ENCODE results near the gene KLHL29.
A peak's percentile ranks its signal among the peaks of the same experiment; 100 is the strongest.

KLHL29 gene

DNA sequence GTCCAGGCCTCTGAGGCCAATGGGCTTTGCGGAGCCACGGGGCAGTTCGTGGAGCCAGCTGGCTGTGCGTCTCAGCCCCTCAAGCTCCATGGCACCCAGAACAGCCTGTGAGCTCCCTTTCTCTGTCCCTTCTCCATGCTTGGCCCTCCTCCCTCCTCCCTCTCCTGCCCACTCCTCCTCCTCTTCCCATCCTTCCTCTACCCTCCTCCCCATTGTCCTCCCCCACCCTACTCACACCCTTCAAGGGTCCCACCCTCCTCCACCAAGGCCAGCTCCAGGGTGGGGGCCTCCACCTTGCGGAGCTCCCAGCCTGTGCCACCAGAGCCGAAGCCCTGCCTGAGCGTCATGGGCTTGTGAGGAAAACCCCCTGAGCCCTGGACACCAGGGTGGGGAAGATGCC lies 273.0 kb downstream of the KLHL29 start:
- DNase-seq (ENCODE audit: low read depth in 2 of 2) = no peak

DNA sequence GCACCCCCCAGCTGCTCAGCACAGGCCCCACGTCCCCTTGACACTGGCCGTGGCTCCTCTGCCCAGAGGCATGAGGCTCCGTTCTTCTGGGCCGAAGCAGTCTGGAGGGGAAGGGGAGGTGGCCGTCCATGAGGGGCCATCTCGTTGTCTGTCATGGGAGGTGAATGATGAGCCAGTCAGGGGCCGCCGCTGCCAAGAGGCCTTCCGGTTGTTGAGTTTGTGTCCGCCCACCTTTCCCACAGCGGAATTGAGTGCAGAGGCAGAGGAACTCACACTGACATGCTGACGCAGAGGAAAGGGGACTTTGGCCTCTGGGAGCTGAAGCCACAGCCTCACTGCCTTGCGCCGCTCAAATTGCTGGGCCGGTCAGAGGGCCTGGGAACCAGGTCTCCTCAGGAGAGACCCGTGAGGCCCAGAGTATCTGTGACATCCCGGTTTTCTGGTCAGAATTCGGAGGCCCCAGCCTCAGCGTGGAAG lies 273.5 kb downstream of the KLHL29 start:
- peak in 1 of 2 donors; percentile 8 for DNase-seq (ENCODE audit: low read depth in 2 of 2)

DNA sequence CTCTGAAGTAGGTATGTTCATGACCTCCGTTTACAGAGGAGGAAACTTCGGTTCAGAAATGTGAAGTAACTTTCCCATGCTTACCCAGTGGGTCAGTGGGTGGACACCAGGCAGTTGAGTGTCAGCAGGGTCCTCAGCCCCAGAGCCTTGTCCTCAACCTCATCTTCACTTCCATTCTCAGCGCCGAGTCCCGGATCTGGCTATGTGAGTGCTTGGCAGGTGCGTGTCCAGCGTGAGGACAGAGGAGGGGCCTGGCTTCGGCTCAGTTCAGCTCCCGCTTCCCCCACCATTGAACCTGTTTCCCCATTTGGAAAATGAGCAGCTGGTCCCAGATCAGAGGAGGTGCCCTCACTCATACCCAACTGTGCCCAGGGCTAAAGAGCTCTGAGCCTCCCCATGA lies 274.3 kb downstream of the KLHL29 start:
- DNase-seq (ENCODE audit: low read depth in 2 of 2) = no peak

DNA sequence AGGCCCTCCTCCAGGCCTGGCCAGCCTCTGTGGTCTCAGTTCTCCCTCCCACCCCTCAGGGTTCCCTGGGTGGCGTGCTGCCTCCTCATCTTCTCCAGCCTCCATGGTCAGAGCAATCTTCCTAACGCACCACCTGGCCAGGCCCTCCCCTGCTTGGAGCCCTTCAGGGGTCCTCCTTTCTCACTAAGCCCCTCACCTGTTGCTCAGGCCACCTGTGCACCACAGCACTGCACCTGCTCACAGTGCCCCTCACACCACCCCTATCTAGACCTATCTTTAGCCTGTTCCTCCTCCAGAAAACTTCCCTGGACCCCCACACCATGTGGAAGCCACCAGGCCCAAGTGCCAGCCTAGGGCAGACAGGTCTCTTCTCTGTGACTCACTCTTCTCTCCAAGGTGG lies 274.8 kb downstream of the KLHL29 start:
- DNase-seq (ENCODE audit: low read depth in 2 of 2) = no peak

DNA sequence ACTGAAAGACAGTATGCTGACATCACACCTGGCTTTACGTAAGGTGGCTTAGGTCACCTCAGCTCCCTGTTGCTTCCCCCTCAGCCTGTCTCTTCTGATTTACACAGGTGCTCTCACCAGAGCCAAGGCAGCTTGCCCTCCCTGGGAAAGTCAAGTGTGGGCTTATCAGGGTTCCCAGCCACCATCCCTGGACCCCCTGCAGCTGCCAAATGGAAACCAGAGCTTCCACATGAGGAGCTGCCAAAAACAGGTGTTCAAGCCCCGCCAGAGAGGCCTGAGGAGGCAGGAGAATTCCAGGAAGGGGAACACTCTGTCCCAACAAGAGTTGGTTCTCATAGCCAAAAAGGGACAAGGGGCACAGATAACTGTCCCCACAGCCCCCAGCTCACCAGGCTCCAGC lies 275.3 kb downstream of the KLHL29 start:
- no peak for DNase-seq (ENCODE audit: low read depth in 2 of 2)

DNA sequence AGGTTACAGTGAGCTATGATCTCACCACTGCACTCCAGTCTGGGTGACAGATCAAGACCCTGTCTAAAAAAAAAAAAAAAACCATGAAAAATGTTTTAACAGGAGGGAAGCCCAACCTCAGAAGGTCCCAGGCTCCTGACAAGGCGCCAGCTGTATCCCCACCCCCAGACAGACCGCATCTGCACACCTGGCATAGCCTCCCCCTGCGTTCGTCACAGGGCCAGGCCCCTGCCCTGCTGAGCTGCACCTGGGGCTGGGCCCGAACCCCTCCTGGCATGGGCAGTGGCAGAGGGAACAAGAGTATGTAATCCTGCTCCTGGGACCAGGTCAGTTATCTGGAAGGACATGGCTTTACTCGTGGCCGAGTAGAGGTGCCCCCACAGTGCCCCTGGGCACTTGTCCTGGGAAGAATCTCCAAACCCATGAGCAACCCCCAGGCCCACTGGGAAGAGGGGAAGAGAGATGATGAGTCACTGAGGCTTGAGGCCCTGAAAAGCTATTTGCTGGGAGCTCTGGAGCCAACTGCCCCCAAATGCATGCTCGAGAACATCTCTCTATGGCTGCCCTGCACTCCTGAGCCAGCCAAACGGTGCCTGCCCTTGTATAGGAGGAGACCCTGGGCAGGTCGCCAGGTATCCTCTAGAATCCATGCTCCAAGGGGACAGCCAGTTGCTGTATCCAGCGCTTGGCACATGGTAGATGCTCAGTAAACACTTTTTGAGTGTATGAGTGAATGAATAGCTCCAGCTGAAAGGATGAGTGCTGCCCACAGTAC lies 276.5 kb downstream of the KLHL29 start:
- no peak for DNase-seq (ENCODE audit: low read depth in 2 of 2)

DNA sequence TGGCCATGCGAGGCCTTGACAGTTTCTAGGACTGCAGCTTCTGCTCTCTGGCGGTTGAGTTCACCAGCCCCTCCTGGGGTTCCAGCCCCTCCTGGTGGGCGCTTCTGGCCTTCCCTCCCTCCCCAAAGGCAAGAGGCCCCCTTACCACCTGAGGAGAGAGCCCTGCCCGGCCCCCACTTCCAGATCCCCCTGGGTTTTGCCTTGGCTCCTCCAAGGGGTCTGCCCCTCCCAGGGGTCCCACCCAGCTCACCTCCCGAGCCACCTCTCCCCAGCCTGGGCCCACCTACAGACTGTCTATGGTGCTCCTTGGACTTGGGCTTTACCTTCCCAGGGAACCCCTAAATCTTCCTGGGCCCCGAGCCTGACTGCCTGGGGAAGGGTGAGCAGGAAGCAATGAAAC lies 277.5 kb downstream of the KLHL29 start:
- no peak for DNase-seq (ENCODE audit: low read depth in 2 of 2)

DNA sequence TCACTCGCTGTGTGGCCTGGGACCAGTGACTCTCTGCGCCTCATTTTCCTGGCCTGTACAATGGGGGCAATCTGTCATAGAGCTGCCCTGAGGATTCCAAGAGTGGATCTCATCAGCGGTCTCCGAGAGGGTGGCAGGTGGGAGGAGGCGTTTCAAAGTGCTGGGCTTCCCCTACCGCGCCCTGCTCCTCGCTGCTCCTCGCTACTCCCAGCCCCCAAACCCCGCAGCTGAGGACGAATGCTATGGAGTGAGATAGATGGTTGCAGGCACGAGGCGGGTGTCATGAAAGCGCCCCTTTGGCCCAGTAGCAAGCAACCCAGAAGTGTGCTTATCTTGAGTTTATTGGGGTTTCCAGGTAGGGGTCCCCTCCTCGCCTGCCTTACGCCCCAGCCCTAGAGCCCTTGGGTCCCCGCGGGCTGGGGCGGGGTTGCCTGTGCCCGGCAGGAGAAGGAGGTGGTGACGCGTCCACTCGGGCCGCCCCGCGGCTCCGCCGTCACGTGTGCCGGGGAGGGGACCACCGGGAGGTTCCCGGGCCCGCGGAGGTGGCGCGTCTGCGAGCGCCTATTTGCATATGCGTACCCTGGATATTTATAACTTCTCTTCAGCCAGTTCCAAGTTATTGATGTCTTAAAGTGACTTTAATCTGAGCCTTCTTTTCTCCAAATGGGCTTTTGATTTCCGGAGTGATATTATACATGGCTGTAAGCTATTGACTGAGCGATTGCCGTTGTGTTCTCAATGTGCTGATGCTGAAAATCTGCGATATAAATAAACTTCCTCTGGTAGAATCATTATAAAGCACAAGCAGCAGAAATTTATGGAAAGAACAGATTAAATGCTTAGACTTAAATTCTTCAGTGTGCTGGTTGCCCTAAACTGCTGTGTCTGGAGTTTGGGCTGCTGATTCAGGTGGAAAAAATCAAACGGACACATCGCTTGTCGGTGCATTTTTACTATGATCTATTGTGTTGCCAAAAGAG lies 278.3 kb downstream of the KLHL29 start:
- no peak for DNase-seq (ENCODE audit: low read depth in 2 of 2)

DNA sequence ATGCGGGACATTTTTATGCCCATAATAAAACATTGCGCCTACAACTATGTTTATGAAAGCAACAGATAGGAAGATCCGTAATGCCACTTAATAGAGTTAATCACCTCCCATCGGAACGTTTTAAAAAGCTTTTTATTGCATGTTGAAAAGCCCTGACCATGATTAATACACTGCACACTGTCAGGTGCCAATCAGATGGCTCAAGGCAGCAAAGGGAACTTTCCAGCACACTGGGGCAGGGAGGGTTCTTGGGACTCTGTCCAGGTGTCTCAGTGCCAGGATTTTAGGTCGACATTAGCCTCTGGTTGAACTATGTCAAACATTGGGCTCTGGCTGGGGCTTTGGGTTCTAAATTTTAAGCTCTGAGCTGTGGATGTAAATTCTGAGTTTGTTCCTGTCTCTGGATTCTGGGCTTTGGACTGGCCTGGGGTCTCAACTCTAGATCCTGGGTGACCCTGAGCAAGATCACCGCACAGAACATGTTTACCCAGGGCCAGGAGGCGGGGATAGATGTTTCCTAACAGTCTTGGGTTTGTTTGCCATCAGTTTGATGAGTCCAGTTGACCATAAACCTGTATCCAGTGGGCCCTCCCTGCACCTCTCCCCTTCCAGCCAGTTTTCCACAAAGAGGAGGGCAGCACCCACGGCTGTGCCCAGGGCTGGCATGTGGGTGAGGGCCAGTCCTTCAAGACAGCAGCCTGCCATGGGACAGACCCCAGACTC lies 279.2 kb downstream of the KLHL29 start:
- no peak for DNase-seq (ENCODE audit: low read depth in 2 of 2)

DNA sequence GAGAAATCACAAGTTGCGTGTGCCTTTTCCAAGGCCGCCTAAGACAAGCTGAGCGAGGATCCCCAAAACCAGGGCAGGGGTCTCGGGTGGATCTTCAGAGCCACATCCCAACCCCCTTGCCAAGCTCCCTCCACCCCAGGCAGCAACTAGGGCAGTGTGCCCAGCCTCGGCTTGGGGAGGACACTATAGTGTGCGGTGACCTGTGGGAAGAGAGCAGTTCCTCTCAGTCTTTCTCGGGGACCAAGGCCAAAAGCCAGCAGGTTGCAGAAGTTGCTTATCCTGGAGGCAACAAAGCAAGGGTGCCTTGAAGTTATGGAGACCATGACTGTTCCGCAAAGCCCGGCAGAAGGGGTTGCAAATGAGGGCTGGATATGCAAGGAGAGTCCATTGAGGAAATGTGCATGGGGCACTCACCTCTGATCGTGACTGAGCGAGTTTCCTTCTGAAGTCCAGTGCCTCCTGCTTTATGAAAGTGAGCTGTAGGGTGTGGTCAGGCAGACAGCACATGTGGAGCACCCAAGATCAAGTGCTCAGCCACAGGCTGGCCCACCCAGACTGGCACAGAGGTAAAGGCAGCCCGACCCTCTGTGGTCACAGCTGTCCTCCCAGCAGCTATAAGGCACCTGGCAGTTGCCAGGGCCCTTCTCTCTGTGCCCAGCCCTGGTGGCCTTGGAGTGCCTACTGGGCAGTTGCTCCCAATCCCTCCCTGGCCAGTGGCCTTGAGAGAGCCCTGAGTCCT lies 281.4 kb downstream of the KLHL29 start:
- no peak for DNase-seq (ENCODE audit: low read depth in 2 of 2)

DNA sequence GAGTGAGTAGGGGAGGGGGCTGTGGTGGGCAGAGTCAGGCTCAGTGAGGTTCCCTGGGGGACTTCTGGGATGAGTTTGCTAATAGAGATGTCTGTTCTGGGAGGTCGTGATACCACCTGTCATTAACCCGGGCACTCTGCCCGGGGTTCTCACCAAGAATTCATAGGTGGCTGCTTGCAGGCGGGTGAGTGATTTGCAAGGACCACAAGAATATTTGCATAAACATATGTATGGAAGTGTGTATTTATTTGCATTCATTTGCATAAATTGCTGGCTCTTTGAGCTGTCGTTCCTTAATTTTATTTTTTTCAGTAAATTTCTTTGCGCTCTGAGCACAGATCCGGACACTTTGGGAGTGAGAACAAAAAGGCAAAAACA lies 282.0 kb downstream of the KLHL29 start:
- DNase-seq (ENCODE audit: low read depth in 2 of 2) = no peak

DNA sequence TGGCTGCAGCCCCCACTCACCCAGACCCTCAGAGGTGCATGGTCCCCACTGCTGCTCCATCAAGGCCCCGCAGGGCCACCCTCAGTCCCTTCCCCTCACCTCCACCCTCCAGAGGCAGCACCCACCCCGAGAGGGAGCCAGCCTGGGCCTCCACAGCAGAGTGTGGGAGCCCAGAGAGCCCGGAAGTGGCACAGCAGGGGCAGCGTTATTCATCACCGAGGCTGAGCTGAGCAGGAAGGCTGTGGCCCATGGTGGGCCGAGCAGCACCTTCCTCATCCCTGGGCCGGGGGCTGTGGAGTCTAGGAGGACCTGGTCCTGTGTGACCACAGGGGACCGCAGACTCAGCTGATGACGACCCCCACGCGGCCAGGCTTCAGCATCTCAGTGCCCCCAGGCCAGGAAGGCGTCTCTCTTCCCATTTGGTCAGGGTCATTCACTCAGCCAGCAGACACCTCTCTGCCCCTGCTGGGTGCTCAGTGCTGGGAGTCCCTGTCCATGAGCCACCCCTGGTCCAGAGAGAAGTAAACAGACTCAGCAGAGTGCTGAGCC lies 283.9 kb downstream of the KLHL29 start:
- no peak for DNase-seq (ENCODE audit: low read depth in 2 of 2)

DNA sequence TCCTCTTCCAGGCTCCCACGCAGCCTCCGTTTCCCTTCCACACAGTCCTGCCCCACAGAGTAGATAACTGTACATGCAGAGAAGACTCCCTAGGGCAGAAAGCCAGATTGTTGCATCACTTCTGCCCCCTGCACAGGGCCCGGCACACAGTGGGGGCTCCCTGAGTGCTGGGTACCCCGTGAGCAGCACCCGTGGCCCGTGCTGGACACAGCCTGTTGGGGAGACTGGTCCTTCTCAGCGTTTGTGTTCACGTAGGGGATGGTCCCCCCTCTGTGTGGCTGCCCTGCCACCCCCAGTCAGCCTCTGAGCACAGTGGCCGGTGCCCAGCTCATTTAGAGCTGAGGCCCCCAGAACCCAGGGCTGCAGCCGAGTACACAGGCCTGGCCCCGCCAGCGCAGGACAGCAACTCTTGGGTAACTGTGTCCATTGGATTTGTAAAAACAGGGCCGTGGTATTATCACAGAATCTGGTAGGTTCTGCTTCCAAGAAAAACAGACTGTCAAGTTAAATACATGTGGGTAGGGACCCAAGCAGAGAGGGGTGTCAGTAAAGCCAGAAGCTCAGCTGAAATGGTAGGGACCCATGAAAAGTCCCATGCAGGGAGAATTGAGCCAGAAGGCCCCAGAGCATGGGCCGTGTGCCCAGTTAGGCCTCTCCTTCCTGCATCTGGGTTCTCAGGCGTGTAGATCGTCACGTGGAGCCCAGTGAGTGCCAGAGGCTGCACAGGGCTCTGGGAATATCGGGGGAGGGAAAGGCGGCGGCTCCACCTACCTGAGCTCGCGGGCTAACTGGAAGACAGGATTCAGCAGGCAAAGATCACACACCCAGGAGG lies 284.6 kb downstream of the KLHL29 start:
- no peak for DNase-seq (ENCODE audit: low read depth in 2 of 2)

DNA sequence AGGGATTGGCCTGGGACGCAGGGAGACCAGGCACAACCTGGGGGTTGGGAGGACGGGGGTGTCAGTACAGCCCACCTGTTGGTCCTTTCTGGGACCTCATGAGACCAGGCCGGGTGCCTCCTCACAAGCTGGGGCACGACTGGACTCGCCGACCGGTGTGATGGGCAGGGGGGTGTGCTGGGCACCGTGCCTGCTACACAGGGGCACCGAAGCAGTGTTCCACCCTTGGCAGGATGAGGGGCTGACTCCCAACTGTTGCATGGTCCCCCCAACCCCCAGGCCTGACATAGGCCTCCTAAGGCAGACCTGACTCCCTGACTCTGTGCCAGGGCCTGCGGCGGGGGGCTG lies 285.2 kb downstream of the KLHL29 start:
- no peak for DNase-seq (ENCODE audit: low read depth in 2 of 2)

DNA sequence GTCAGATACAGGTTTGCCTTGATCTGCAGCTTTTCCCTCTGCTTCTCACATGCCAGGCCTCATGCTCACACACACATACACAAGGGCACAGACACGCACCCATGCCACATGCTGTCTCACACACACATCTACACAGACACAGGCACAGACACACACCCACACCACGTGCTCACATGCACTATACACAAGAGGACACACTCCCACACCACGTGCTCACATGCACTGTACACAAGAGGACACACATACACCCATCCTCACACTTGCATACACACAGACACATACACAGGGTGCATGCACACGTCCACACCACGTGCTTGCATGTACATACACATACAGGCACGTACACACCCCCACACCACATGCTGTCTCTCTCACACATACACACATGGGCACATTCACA lies 288.1 kb downstream of the KLHL29 start:
- no peak for DNase-seq (ENCODE audit: low read depth in 2 of 2)

DNA sequence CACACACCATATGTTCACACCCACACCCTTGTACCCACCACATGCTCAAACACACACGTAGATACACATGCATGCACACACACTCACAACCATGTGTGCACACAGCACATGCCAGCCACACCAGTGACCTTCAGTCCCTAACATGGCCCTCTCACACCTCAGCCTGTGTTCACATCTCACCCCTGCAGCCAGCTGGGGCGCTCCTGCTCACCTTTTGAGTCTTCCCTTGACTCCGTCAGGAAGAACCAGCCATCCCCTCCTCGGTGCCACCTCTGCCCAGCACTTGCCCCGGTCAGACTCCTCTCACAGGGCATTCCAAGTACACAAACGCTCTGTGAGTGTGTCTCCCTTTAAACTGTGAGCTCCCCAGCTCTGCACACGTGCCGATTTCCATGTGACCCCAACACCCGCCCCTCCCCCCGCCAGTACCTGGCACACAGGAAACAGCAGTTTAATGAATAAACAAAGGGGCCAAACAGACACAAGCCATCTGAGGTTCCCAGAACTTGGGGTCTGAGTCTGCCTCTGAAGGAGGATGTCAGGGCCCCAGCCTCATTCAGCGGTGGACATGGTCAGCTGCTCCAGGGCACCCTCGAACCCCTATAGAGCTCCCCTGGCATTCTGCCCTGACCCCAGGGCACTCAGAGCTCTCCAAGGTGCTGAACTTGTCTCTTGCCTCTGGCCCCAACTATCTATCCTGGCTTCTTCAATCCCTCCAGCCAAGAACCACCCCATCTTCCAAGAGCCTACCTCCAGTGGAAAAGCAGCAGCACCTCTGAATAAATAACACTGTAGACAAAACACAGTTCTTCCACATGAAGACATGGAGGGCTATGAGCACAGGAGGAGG lies 289.1 kb downstream of the KLHL29 start:
- DNase-seq (ENCODE audit: low read depth in 2 of 2) = no peak

DNA sequence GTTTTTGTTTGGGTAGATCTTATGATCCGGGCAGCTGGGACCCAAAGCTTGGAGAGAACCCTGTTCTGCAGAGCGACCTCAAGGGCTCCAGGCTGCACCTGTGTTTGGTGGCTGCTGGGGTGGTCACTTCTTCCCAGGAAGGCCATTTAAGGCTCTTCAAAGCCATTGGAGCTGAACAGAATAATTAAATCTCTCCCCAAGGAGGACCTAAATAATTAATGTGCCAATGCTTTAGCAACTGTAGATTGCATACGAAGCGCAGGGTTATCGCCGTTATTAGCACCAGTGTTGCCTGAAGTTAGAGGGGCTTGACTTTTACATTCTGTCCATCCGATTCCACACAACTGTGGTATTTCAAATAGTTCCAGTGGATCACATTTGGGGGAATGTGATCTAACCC lies 290.5 kb downstream of the KLHL29 start:
- no peak for DNase-seq (ENCODE audit: low read depth in 2 of 2)

DNA sequence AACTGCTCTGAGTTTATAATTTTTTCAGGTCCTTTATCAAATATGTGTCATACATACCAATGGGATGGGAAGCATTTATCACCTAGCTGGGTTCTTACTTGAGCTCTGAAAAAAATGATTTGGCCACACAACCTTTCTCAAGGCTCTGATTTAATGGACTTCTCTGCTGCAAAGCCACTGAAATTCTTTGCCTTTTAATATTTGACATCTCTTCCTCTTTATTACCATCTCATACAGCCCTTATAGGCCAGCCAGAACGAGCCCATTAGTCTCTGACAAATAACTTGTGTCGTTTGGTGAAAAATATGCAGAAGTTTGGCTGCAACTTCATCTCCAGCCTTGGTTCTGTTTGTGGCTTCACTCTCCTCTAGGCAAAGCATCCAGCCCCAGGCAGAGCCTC lies 292.9 kb downstream of the KLHL29 start:
- no peak for DNase-seq (ENCODE audit: low read depth in 2 of 2)

DNA sequence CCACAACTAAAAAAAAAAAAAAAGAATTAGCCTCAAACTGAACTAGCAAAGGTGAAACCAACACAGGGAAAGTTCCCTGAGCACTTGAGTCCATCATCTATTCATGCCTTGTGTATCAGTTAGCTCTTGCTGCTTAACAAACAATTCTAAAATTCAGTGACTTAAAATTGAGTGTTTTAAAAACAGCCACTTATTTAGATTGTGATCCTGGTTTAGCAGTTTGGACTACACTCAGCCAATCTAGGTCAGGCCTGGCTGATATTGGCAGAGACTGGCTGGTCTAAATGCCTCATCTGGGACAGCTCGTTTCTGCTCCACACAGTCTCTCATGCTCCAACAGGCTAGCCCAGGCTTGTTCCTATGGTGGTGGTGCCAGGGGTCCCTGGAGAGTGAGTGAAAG lies 294.1 kb downstream of the KLHL29 start:
- no peak for DNase-seq (ENCODE audit: low read depth in 2 of 2)
